CD8-positive, alpha-beta memory T cell (primary cell): ENCODE results near the gene RENBP. TPM values are rescaled to one million over a fixed set of nuclear protein-coding genes. Genes with fewer than 3 reads are reported as not detected.

Experiments
- CTCF ChIA-PET: fragments of 350-600 bp; sonication (Branson Sonifier 250); formaldehyde crosslinking; loops from one replicate; lab custom pipeline; 2021; ENCODE audit warnings: antibody characterized with exemption; lab: Charles Lee
- POLR2A ChIA-PET: fragments of 350-600 bp; sonication (Branson Sonifier 250); formaldehyde crosslinking; loops from one replicate; lab custom pipeline; 2021; ENCODE audit warnings: antibody characterized with exemption; lab: Charles Lee
- DNase-seq, 5 donors: peaks; one replicate each; pipeline versions ENCODE4 v3.0.0 to v3.0.0-alpha.2; 2020 to 2022; ENCODE audit warnings: mixed read lengths in 1 of 5
- H3K27ac ChIP-seq: one replicate; pipeline ENCODE4 v1.7.0; 2013; ENCODE audit warnings: low read depth, mild to moderate bottlenecking, low read length, moderate library complexity
- H3K27me3 ChIP-seq: 2 replicates; pipeline ENCODE4 v1.7.0; 2013; ENCODE audit warnings: low read length, mild to moderate bottlenecking; ENCODE audit not compliant: insufficient read depth, poor library complexity, severe bottlenecking
- H3K36me3 ChIP-seq: 2 replicates; pipeline ENCODE4 v1.7.0; 2013; ENCODE audit warnings: mild to moderate bottlenecking, low read length, moderate library complexity; ENCODE audit not compliant: insufficient read depth
- H3K4me1 ChIP-seq: 2 replicates; pipeline ENCODE4 v1.7.0; 2013; ENCODE audit warnings: mild to moderate bottlenecking, low read length, moderate library complexity; ENCODE audit not compliant: insufficient read depth
- H3K4me3 ChIP-seq: 2 replicates; pipeline ENCODE4 v1.7.0; 2013; ENCODE audit warnings: mild to moderate bottlenecking, low read length
- H3K9me3 ChIP-seq: 2 replicates; pipeline ENCODE4 v1.7.0; 2013; ENCODE audit warnings: mild to moderate bottlenecking, low read length
- H3K27ac Mint-ChIP-seq, 8 donors: one replicate each; pipeline ENCODE4 v1.8.0; 2020 to 2021; ENCODE audit warnings: mixed read lengths in 8 of 8, mild to moderate bottlenecking in 6 of 8, inconsistent platforms in 3 of 8, moderate library complexity in 3 of 8
- H3K27me3 Mint-ChIP-seq, 2 donors: one replicate each; pipeline ENCODE4 v1.8.0; 2020 to 2021; ENCODE audit warnings: mixed read lengths in 2 of 2, mild to moderate bottlenecking in 1 of 2, moderate library complexity in 1 of 2
- H3K36me3 Mint-ChIP-seq, 3 donors: one replicate each; pipeline ENCODE4 v1.8.0; 2020 to 2021; ENCODE audit warnings: mixed read lengths in 3 of 3, inconsistent platforms in 1 of 3, mild to moderate bottlenecking in 1 of 3
- H3K4me1 Mint-ChIP-seq, 3 donors: one replicate each; pipeline ENCODE4 v1.8.0; 2020 to 2021; ENCODE audit warnings: mixed read lengths in 3 of 3, inconsistent platforms in 1 of 3, mild to moderate bottlenecking in 1 of 3
- H3K4me3 Mint-ChIP-seq, 7 donors: one replicate each; pipeline ENCODE4 v1.8.0; 2020 to 2021; ENCODE audit warnings: mixed read lengths in 7 of 7, mild to moderate bottlenecking in 6 of 7, moderate library complexity in 4 of 7, inconsistent platforms in 2 of 7
- H3K9me3 Mint-ChIP-seq, 5 donors: one replicate each; pipeline ENCODE4 v1.8.0; 2020 to 2022; ENCODE audit warnings: mixed read lengths in 5 of 5, mild to moderate bottlenecking in 3 of 5, moderate library complexity in 2 of 5, inconsistent platforms in 1 of 5
- polyA plus RNA-seq: library from polyadenylated mRNA; unstranded; fragments of 300-500 nt; fragmentation: Illumina TruSeq; gene quantifications from one replicate; pipeline ENCODE4 v1.2.3, GENCODE V29; 2021
- total RNA-seq, 2 experiments: library from RNA; stranded (reverse); gene quantifications; one replicate each; pipeline ENCODE4 v1.2.3, GENCODE V29; 2021

Gene RENBP
- total and polyA plus RNA-seq, 3 experiments from 2014 or later, result 3.5 to 4.6 TPM; not detected in 1

DNA sequence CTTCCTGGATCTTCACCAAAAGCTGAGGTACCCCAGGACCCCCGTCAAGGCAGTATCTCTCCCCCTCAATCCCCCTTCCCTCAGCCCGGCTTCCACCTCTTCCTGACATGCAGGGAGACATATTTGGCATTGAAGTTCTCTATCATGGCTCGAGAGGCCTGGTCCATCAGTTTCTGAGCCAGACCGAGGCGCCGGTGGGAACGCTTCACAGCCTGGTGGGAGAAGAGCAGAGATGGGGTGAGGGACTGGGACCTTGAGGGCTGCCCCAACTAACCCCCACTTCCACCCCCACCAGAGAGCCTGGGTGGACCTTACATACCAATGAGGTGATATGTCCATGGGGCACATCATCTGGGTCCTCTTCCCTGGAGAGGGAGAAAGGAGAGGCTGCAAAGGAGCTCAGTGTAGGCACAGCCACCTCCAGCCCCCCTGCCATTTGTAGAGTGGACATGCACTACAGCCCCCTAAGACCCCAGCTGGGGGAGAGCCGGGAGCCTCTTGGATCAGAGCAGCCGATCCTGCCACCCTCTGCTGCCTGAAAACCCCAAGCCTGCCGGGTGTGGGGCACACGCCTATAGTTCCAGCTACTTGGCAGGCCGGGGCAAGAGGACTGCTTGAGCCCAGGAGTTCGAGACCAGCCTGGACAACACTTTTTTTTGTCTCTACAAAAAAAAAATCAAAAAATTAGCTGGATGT, 12.1 kb downstream of the RENBP start:
- Mint-ChIP-seq H3K4me1 (peaks cover 33 to 36% (median 34%) of the 10 kb centered on the region in 3 donors), H3K4me3 (peak overlapping the region in 1 of 7 donors; percentile 66), H3K27me3 (peaks cover 0 to 6% of the 10 kb centered on the region in 2 donors), H3K9me3 (no peaks in the 10 kb centered on the region), H3K27ac (peak overlapping the region in 4 of 8 donors; percentile 6 to 97 (median 91)), H3K36me3 (peaks cover 3 to 32% (median 4%) of the 10 kb centered on the region in 3 donors)
- Histone ChIP-seq H3K9me3 (no peaks in the 10 kb centered on the region), H3K27ac (no peak overlapping the region), H3K4me3 (no peak overlapping the region), H3K27me3 (no peaks in the 10 kb centered on the region), H3K36me3 (no peaks in the 10 kb centered on the region), H3K4me1 (peaks cover 10% of the 10 kb centered on the region)
- DNase-seq, result no peak
- POLR2A ChIA-PET, result interaction anchor here (0.6 kb wide), 1 partner anchor 894 kb away, joined by 5 read pairs; no protein-coding TSS in a partner anchor
- CTCF ChIA-PET, result no interaction called here

DNA sequence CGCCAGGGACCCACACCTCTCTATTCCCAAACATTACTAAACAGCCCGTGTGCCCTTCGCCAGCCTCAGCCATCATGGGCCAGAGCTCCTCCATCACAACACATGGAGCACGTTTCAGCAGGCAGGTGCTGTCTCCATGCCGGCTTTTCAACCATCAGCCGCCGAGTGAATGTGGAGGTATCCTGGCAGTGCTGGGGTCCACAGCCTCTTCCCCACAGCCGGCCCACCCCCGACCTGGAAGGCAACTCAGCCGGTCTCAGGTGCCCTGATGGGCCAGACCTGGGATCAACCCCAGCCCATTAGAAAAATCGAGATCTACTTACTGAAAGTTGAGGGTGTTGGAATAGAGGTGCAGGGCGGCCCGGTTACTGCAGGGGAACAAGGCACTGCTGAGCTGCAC, 12.7 kb downstream of the RENBP start:
- H3K4me3 Mint-ChIP-seq, result peak overlapping the region in 1 of 7 donors; percentile 42
- H3K27ac Mint-ChIP-seq, result peak overlapping the region in 4 of 8 donors; percentile 7 to 97 (median 34)
- no peak overlapping the region for H3K27ac ChIP-seq

DNA sequence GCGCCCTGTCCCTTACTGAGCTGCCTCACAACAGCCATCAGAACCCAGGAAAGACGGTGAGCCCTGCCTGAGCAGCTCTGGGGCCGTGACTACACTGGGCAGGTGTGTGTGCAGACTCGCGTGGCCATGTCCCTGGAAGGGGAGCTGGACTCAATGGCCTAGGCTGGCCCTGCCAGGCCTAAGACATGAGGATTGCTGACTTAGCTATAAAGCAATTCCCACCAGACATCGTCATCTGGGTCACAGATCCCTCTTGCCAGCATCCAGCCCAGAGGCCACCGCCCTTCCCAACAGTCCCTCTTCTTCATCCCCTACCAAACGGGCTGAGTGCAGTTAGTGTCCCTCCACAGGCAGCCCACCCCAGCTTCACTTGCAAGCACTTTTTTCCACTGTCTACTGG, 13.3 kb downstream of the RENBP start:
- DNase-seq, result no peak
- peaks cover 33 to 42% (median 41%) of the 10 kb centered on the region in 3 donors for H3K4me1 Mint-ChIP-seq
- peak overlapping the region in 6 of 8 donors; percentile 25 to 97 (median 42) for H3K27ac Mint-ChIP-seq
- H3K36me3 ChIP-seq, result no peaks in the 10 kb centered on the region
- H3K27me3 ChIP-seq, result no peaks in the 10 kb centered on the region
- H3K4me3 ChIP-seq, result no peak overlapping the region
- H3K27me3 Mint-ChIP-seq, result peaks cover 0 to 5% of the 10 kb centered on the region in 2 donors
- H3K4me3 Mint-ChIP-seq, result peak overlapping the region in 2 of 7 donors; percentile 42 to 56
- peaks cover 0 to 3% (median 0%) of the 10 kb centered on the region in 5 donors for H3K9me3 Mint-ChIP-seq
- ChIA-PET CTCF (interaction anchor here (1.3 to 10.5 kb wide), 2 partner anchors 18 to 25 kb away, joined by 3 to 230 read pairs; partner anchors contain the start of gene RENBP), POLR2A (no interaction called here)
- H3K4me1 ChIP-seq, result peaks cover 10% of the 10 kb centered on the region
- H3K27ac ChIP-seq, result no peak overlapping the region
- peaks cover 3 to 37% (median 4%) of the 10 kb centered on the region in 3 donors for H3K36me3 Mint-ChIP-seq
- no peaks in the 10 kb centered on the region for H3K9me3 ChIP-seq

More for the DNA sequence above, 12.7 kb downstream of the RENBP start:
- peaks cover 3 to 36% (median 4%) of the 10 kb centered on the region in 3 donors for H3K36me3 Mint-ChIP-seq
- POLR2A ChIA-PET, result no interaction called here
- no peak for DNase-seq
- peaks cover 0 to 6% of the 10 kb centered on the region in 2 donors for H3K27me3 Mint-ChIP-seq
- H3K4me1 Mint-ChIP-seq, result peaks cover 36 to 42% (median 40%) of the 10 kb centered on the region in 3 donors
- no peaks in the 10 kb centered on the region for H3K27me3 ChIP-seq
- no peaks in the 10 kb centered on the region for H3K36me3 ChIP-seq
- no peak overlapping the region for H3K4me3 ChIP-seq
- no peaks in the 10 kb centered on the region for H3K9me3 ChIP-seq
- CTCF ChIA-PET, result interaction anchor here (1.3 kb wide), 1 partner anchor 25 kb away, joined by 3 read pairs; no protein-coding TSS in a partner anchor
- peaks cover 0 to 3% (median 0%) of the 10 kb centered on the region in 5 donors for H3K9me3 Mint-ChIP-seq
- peaks cover 10% of the 10 kb centered on the region for H3K4me1 ChIP-seq

DNA sequence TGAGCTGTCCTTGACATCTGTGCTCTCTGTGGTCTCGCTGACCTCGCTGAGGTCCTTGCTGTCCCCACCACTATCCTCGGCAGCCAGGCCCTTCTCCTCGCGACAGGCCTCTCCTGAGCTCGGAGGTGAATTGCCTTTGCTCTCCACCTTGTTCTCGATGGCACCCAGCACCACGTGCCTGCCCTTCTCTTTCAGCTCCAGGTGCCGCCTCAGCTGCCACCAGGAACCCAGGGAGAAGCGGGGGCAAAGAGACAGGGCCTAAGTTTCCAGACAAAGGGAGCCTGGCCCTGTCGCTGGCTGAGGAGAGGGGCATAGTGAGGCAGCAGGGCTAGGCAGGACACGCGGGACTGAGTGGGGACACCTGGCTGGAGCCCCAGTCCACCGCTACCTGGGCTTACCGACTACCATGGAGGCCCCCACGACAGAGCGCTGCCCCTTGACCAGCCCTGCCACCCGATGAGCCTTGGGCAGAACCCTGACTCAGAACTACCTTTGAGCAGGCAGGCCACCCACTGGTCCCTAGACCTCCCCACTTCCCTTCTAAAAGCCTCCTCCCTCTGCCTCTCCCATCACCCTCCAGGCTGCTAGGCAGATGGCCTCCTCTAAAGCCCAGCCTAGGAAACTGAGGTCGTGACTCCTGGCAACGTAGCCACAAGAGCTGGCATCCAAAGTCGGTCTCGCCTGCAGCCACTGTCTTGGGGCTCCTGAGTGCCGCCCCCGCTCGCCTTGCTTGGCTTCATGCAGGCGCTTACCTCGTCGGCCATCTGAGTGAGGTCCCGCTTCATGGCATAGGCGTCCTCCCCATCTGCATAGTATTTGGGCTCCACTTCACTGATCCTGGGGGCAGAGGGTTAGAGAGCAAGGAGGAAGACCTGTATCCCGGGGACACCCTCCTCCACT, 14.2 kb downstream of the RENBP start:
- H3K36me3 Mint-ChIP-seq, result peaks cover 3 to 40% (median 4%) of the 10 kb centered on the region in 3 donors
- POLR2A ChIA-PET, result no interaction called here
- no peak for DNase-seq
- Histone ChIP-seq H3K27me3 (no peaks in the 10 kb centered on the region), H3K36me3 (no peaks in the 10 kb centered on the region), H3K9me3 (no peaks in the 10 kb centered on the region), H3K4me3 (no peak overlapping the region), H3K4me1 (peaks cover 7% of the 10 kb centered on the region), H3K27ac (no peak overlapping the region)
- peaks cover 0 to 2% of the 10 kb centered on the region in 2 donors for H3K27me3 Mint-ChIP-seq
- no peak overlapping the region for H3K4me3 Mint-ChIP-seq
- peaks cover 0 to 3% (median 0%) of the 10 kb centered on the region in 5 donors for H3K9me3 Mint-ChIP-seq
- CTCF ChIA-PET, result interaction anchor here (1.3 to 10.5 kb wide), 2 partner anchors 19 to 24 kb away, joined by 3 to 230 read pairs; partner anchors contain the start of gene RENBP
- H3K4me1 Mint-ChIP-seq, result peaks cover 33 to 48% (median 40%) of the 10 kb centered on the region in 3 donors
- peak overlapping the region in 5 of 8 donors; percentile 46 to 92 (median 58) for H3K27ac Mint-ChIP-seq

DNA sequence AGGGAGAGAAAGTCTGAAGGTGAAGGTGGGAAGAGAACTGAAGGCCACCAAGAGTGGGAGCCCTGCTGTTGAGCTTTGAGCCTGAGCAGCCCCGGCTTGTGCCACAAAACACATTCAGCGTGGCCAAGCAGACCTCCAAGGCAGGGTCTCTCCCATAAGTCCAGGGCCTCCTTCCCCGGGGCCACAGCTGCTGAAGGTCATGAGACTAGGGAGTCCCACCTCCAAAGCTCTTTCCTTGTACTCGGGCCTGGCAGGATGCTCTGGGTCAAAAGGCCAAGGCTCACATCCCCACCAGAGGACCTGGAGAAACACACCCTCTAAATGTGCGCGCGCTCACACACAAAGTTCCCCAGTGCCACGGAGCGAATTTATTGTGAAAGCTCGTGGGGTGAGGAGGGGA, 14.9 kb downstream of the RENBP start:
- ChIA-PET POLR2A (interaction anchor here (3.4 kb wide), 1 partner anchor 42 kb away, joined by 27 read pairs; the partner anchor contains the start of genes HCFC1 and TMEM187), CTCF (interaction anchor here (10.5 kb wide), 1 partner anchor 19 kb away, joined by 230 read pairs; the partner anchor contains the start of gene RENBP)
- no peak overlapping the region for H3K27ac ChIP-seq
- H3K4me3 ChIP-seq, result no peak overlapping the region
- H3K27me3 ChIP-seq, result no peaks in the 10 kb centered on the region
- Mint-ChIP-seq H3K9me3 (peaks cover 0 to 3% (median 0%) of the 10 kb centered on the region in 5 donors), H3K36me3 (peaks cover 3 to 40% (median 4%) of the 10 kb centered on the region in 3 donors), H3K27ac (peak overlapping the region in 6 of 8 donors; percentile 52 to 98 (median 84)), H3K27me3 (peaks cover 0 to 2% of the 10 kb centered on the region in 2 donors), H3K4me3 (no peak overlapping the region), H3K4me1 (peaks cover 40 to 55% (median 45%) of the 10 kb centered on the region in 3 donors)
- no peaks in the 10 kb centered on the region for H3K36me3 ChIP-seq
- DNase-seq, result no peak
- no peaks in the 10 kb centered on the region for H3K9me3 ChIP-seq
- H3K4me1 ChIP-seq, result peaks cover 7% of the 10 kb centered on the region

DNA sequence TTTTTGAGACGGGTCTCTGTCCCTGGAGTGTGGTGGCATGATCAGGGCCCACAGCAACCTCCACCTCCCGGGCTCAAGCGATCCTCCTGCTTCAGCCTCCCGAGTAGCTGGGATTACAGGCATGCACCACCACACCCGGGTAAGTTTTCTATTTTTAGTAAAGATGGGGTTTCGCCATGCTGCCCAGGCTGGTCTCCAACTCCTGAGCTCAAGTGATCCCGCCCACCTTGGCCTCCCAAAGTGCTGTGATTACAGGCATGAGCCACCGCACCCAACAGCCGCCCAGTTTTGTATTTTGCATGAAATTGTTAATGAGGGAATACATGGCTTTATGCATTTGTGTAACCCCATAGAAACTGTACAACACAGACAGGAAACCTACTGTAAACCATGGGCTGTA, 15.6 kb downstream of the RENBP start:
- ChIA-PET POLR2A (interaction anchor here (0.8 to 3.4 kb wide), 8 partner anchors 10 to 587 kb away, joined by 3 to 27 read pairs (median 4); partner anchors contain the start of genes FAM3A, HCFC1, IDH3G and SSR4), CTCF (interaction anchor here (1.5 to 10.5 kb wide), 3 partner anchors 18 to 43 kb away, joined by 5 to 230 read pairs (median 6); partner anchors contain the start of genes HCFC1 and RENBP)
- no peaks in the 10 kb centered on the region for H3K9me3 ChIP-seq
- Mint-ChIP-seq H3K9me3 (peaks cover 0 to 3% (median 0%) of the 10 kb centered on the region in 5 donors), H3K4me1 (peaks cover 41 to 57% (median 44%) of the 10 kb centered on the region in 3 donors), H3K36me3 (peaks cover 3 to 38% (median 4%) of the 10 kb centered on the region in 3 donors), H3K27ac (peak overlapping the region; percentile 34 to 99 (median 82)), H3K27me3 (no peaks in the 10 kb centered on the region), H3K4me3 (peak overlapping the region in 6 of 7 donors; percentile 20 to 89 (median 50))
- H3K4me1 ChIP-seq, result peaks cover 7% of the 10 kb centered on the region
- H3K4me3 ChIP-seq, result no peak overlapping the region
- H3K27ac ChIP-seq, result no peak overlapping the region
- no peaks in the 10 kb centered on the region for H3K36me3 ChIP-seq
- DNase-seq, result no peak
- H3K27me3 ChIP-seq, result no peaks in the 10 kb centered on the region
